MM.1S (cell line): ENCODE results near the gene RRAD.

Experiments
- DNase-seq: peaks from one replicate; pipeline ENCODE4 v3.0.0-alpha.2; 2015
- H2AFZ ChIP-seq: fragments of 300-600 bp; sonication (generic); 2 replicates; pipeline ENCODE4 v1.6.0; 2016; ENCODE audit warnings: antibody characterized with exemption, low read length
- H3F3A ChIP-seq: fragments of 300-600 bp; sonication (generic); 2 replicates; pipeline ENCODE4 v1.6.1; 2016; ENCODE audit warnings: mild to moderate bottlenecking, antibody characterized with exemption, low read length, moderate library complexity, mixed read lengths; ENCODE audit not compliant: insufficient read depth
- H3K27ac ChIP-seq: fragments of 300-600 bp; sonication (generic); 2 replicates; pipeline ENCODE4 v1.5.1; 2016; ENCODE audit warnings: mild to moderate bottlenecking, low read length
- H3K27me3 ChIP-seq: fragments of 300-600 bp; sonication (generic); replicated peaks from 2 replicates; pipeline ENCODE4 v1.6.0; 2016; ENCODE audit warnings: low read length; ENCODE audit not compliant: insufficient read depth
- H3K36me3 ChIP-seq: fragments of 300-600 bp; sonication (generic); replicated peaks from 2 replicates; pipeline ENCODE4 v1.6.1; 2016; ENCODE audit warnings: mild to moderate bottlenecking, low read length, mixed read lengths; ENCODE audit not compliant: insufficient read depth
- H3K4me1 ChIP-seq: fragments of 300-600 bp; sonication (generic); 2 replicates; pipeline ENCODE4 v1.6.1; 2016; ENCODE audit warnings: low read length, mixed read lengths
- H3K4me2 ChIP-seq: fragments of 300-600 bp; sonication (generic); 2 replicates; pipeline ENCODE4 v1.6.0; 2016; ENCODE audit warnings: low read depth, low read length
- H3K4me3 ChIP-seq: fragments of 300-600 bp; sonication (generic); 2 replicates; pipeline ENCODE4 v1.5.1; 2016; ENCODE audit warnings: low read length, mixed read lengths
- H3K79me2 ChIP-seq: fragments of 300-600 bp; sonication (generic); 2 replicates; pipeline ENCODE4 v1.6.1; 2016; ENCODE audit warnings: mixed run types, low read length, mixed read lengths
- H3K9ac ChIP-seq: fragments of 300-600 bp; sonication (generic); 2 replicates; pipeline ENCODE4 v1.6.1; 2016; ENCODE audit warnings: low read length, mixed read lengths
- H3K9me2 ChIP-seq: fragments of 300-600 bp; sonication (generic); replicated peaks from 2 replicates; pipeline ENCODE4 v1.6.1; 2016; ENCODE audit warnings: mild to moderate bottlenecking, low read length, mixed read lengths; ENCODE audit not compliant: insufficient read depth
- H3K9me3 ChIP-seq: fragments of 300-600 bp; sonication (generic); replicated peaks from 2 replicates; pipeline ENCODE4 v1.6.1; 2016; ENCODE audit warnings: mild to moderate bottlenecking, low read length, mixed read lengths; ENCODE audit not compliant: insufficient read depth
- H4K20me1 ChIP-seq: fragments of 300-600 bp; sonication (generic); 2 replicates; pipeline ENCODE4 v1.6.1; 2016; ENCODE audit warnings: mild to moderate bottlenecking, low read length, moderate library complexity, mixed read lengths; ENCODE audit not compliant: insufficient read depth
- CTCF ChIP-seq: fragments of 300-600 bp; sonication (generic); IDR thresholded peaks from 2 replicates; pipeline ENCODE4 v1.5.1; 2016; ENCODE audit warnings: antibody characterized with exemption, low read length, mixed read lengths
- EZH2 ChIP-seq: fragments of 300-600 bp; sonication (generic); optimal IDR thresholded peaks from 2 replicates; pipeline ENCODE3; 2017; ENCODE audit warnings: low read depth, mild to moderate bottlenecking, antibody characterized with exemption, low read length, mixed read lengths
- EZH2phosphoT487 ChIP-seq: fragments of 300-600 bp; sonication (generic); IDR thresholded peaks from 2 replicates; pipeline ENCODE4 v1.6.1; 2018; ENCODE audit warnings: antibody characterized with exemption, low read length

RRAD gene

GRCh38 chr16:66913711-66914110 is 11.6 kb downstream of the RRAD start:
- Histone ChIP-seq H3K4me1 (no peaks in the 10 kb centered on the region), H3K27ac (no peak overlapping the region), H2AFZ (no peak overlapping the region), H3K27me3 (peaks cover 44% of the 10 kb centered on the region), H3K4me2 (no peak overlapping the region), H3K4me3 (no peak overlapping the region), H3F3A (no peaks in the 10 kb centered on the region), H3K79me2 (no peaks in the 10 kb centered on the region), H4K20me1 (no peaks in the 10 kb centered on the region), H3K36me3 (no peaks in the 10 kb centered on the region), H3K9me3 (no peaks in the 10 kb centered on the region), H3K9ac (no peak overlapping the region), H3K9me2 (no peaks in the 10 kb centered on the region)
- no peak for DNase-seq
- TF ChIP-seq EZH2phosphoT487 (no peak), CTCF (no peak), EZH2 (no peak)

- no peak for DNase-seq
These were observed 12.3 kb downstream of the RRAD start for GRCh38 chr16:66913081-66913480.

GRCh38 chr16:66911801-66912200 is 13.5 kb downstream of the RRAD start:
- Histone ChIP-seq H2AFZ (no peak overlapping the region), H3F3A (no peaks in the 10 kb centered on the region), H3K9me3 (no peaks in the 10 kb centered on the region), H3K4me2 (no peak overlapping the region), H4K20me1 (no peaks in the 10 kb centered on the region), H3K4me1 (no peaks in the 10 kb centered on the region), H3K27me3 (peaks cover 28% of the 10 kb centered on the region), H3K9ac (no peak overlapping the region), H3K36me3 (no peaks in the 10 kb centered on the region), H3K79me2 (no peaks in the 10 kb centered on the region), H3K4me3 (no peak overlapping the region), H3K9me2 (no peaks in the 10 kb centered on the region), H3K27ac (no peak overlapping the region)
- no peak for DNase-seq
- TF ChIP-seq CTCF = no peak

More at GRCh38 chr16:66913081-66913480, 12.3 kb downstream of the RRAD start:
- Histone ChIP-seq H3K27ac (no peak overlapping the region), H3K4me2 (no peak overlapping the region), H4K20me1 (no peaks in the 10 kb centered on the region), H3K9me2 (no peaks in the 10 kb centered on the region), H3K27me3 (peaks cover 39% of the 10 kb centered on the region), H3K4me1 (no peaks in the 10 kb centered on the region), H3F3A (no peaks in the 10 kb centered on the region), H3K9ac (no peak overlapping the region), H2AFZ (no peak overlapping the region), H3K36me3 (no peaks in the 10 kb centered on the region), H3K79me2 (no peaks in the 10 kb centered on the region), H3K9me3 (no peaks in the 10 kb centered on the region), H3K4me3 (no peak overlapping the region)
- TF ChIP-seq EZH2 (no peak), CTCF (no peak), EZH2phosphoT487 (no peak)

- no peak overlapping the region for H3K27ac ChIP-seq
- no peaks in the 10 kb centered on the region for H3K9me2 ChIP-seq
- H2AFZ ChIP-seq = no peak overlapping the region
- H3K79me2 ChIP-seq = no peaks in the 10 kb centered on the region
- no peak for DNase-seq
- TF ChIP-seq CTCF = no peak
- no peak for TF ChIP-seq EZH2
- TF ChIP-seq EZH2phosphoT487 = no peak
- peaks cover 21% of the 10 kb centered on the region for H3K27me3 ChIP-seq
- H3F3A ChIP-seq = no peaks in the 10 kb centered on the region
- no peaks in the 10 kb centered on the region for H4K20me1 ChIP-seq
- no peaks in the 10 kb centered on the region for H3K36me3 ChIP-seq
- H3K4me2 ChIP-seq = no peak overlapping the region
- no peak overlapping the region for H3K4me3 ChIP-seq
- no peak overlapping the region for H3K9ac ChIP-seq
- H3K4me1 ChIP-seq = peaks cover 1% of the 10 kb centered on the region; the same call in 1 of the 2 replicates
- no peaks in the 10 kb centered on the region for H3K9me3 ChIP-seq
These were observed 14.2 kb downstream of the RRAD start for GRCh38 chr16:66911112-66911511.
